Neuron (in vitro differentiated cells): ENCODE measurements around the gene PCDHB5.
"Not testable (repeated sequence)": the region's sequence is repeated elsewhere in the genome, so short reads cannot be mapped to it uniquely, and the experiment has no call there.

Experiments
- H2AFZ ChIP-seq: one replicate; pipeline ENCODE4 v1.6.1; 2013; ENCODE audit warnings: low read depth, mild to moderate bottlenecking, inconsistent platforms, low read length, moderate library complexity
- H3K27me3 ChIP-seq: one replicate; pipeline ENCODE4 v1.6.1; 2013; ENCODE audit warnings: low read length; ENCODE audit not compliant: insufficient read depth
- H3K36me3 ChIP-seq: one replicate; pipeline ENCODE4 v1.6.1; 2013; ENCODE audit warnings: low read length; ENCODE audit not compliant: insufficient read depth
- H3K4me1 ChIP-seq: one replicate; pipeline ENCODE4 v1.6.1; 2013; ENCODE audit warnings: low read length; ENCODE audit not compliant: insufficient read depth
- H3K4me3 ChIP-seq: 2 replicates; pipeline ENCODE4 v1.5.1; 2013; ENCODE audit warnings: mild to moderate bottlenecking, low read length, moderate library complexity
- H3K9me3 ChIP-seq: one replicate; pipeline ENCODE4 v1.6.1; 2013; ENCODE audit warnings: low read length

The PCDHB5 gene

GRCh38 chr5:141123396-141124135 is 11.4 kb upstream of the PCDHB5 start:
- peaks cover 21% of the 10 kb centered on the region for H3K9me3 ChIP-seq
- not testable (repeated sequence) for H3K36me3 ChIP-seq, H3K4me1 ChIP-seq, H2AFZ ChIP-seq, H3K4me3 ChIP-seq, H3K27me3 ChIP-seq

- Histone ChIP-seq H2AFZ (no peak overlapping the region), H3K4me3 (no peak overlapping the region), H3K27me3 (no peaks in the 10 kb centered on the region), H3K9me3 (peaks cover 11% of the 10 kb centered on the region), H3K4me1 (no peaks in the 10 kb centered on the region), H3K36me3 (peaks cover 4% of the 10 kb centered on the region)
Observed at GRCh38 chr5:141127305-141127704, 7.7 kb upstream of the PCDHB5 start.

- H3K4me3 ChIP-seq, result peak overlapping the region; percentile 40
Observed at GRCh38 chr5:141135718-141136266, 786 bp downstream of the PCDHB5 start.

GRCh38 chr5:141137346-141137745 is 2.3 kb downstream of the PCDHB5 start:
- not testable (repeated sequence) for H3K4me3 ChIP-seq, H3K27me3 ChIP-seq, H2AFZ ChIP-seq, H3K36me3 ChIP-seq, H3K4me1 ChIP-seq
- H3K9me3 ChIP-seq, result peaks cover 14% of the 10 kb centered on the region

More at GRCh38 chr5:141135718-141136266, 786 bp downstream of the PCDHB5 start:
- Histone ChIP-seq H3K9me3 (peaks cover 14% of the 10 kb centered on the region), H3K27me3 (no peaks in the 10 kb centered on the region), H2AFZ (no peak overlapping the region), H3K36me3 (peaks cover 3% of the 10 kb centered on the region), H3K4me1 (no peaks in the 10 kb centered on the region)

GRCh38 chr5:141149812-141150211 is 14.8 kb downstream of the PCDHB5 start, which contains the start of gene PCDHB6:
Gene PCDHB6, plus strand, starts transcription at chr5:141150057. Its CDS starts 201 bp downstream, at chr5:141150258.
- no peaks in the 10 kb centered on the region for H3K36me3 ChIP-seq
- no peak within 1 kb of the TSS for H3K4me3 ChIP-seq
- H2AFZ ChIP-seq, result no peak within 1 kb of the TSS
- H3K4me1 ChIP-seq, result no peaks in the 10 kb centered on the region
- no peaks in the 10 kb centered on the region for H3K27me3 ChIP-seq
- peaks cover 14% of the 10 kb centered on the region for H3K9me3 ChIP-seq

- no peak overlapping the region for H2AFZ ChIP-seq
- no peaks in the 10 kb centered on the region for H3K4me1 ChIP-seq
- H3K27me3 ChIP-seq, result no peaks in the 10 kb centered on the region
- H3K36me3 ChIP-seq, result no peaks in the 10 kb centered on the region
- H3K4me3 ChIP-seq, result no peak overlapping the region
- H3K9me3 ChIP-seq, result peaks cover 14% of the 10 kb centered on the region
Observed at GRCh38 chr5:141150224-141150992, 15.4 kb downstream of the PCDHB5 start.

GRCh38 chr5:141150993-141151325 is 16.0 kb downstream of the PCDHB5 start:
- Histone ChIP-seq H3K27me3 (no peaks in the 10 kb centered on the region), H3K36me3 (no peaks in the 10 kb centered on the region), H3K4me1 (no peaks in the 10 kb centered on the region), H2AFZ (no peak overlapping the region), H3K9me3 (peaks cover 14% of the 10 kb centered on the region), H3K4me3 (no peak overlapping the region)

GRCh38 chr5:141151632-141152031 is 16.6 kb downstream of the PCDHB5 start:
- peaks cover 19% of the 10 kb centered on the region for H3K9me3 ChIP-seq
- H3K4me3 ChIP-seq, H2AFZ ChIP-seq, H3K4me1 ChIP-seq, H3K27me3 ChIP-seq, H3K36me3 ChIP-seq: not testable (repeated sequence)

GRCh38 chr5:141152096-141152495 is 17.1 kb downstream of the PCDHB5 start:
- H3K36me3 ChIP-seq, H3K4me3 ChIP-seq, H3K4me1 ChIP-seq, H2AFZ ChIP-seq, H3K27me3 ChIP-seq: not testable (repeated sequence)
- peaks cover 21% of the 10 kb centered on the region for H3K9me3 ChIP-seq

GRCh38 chr5:141155540-141156374 is 20.8 kb downstream of the PCDHB5 start:
- H3K4me3 ChIP-seq, result no peak overlapping the region
- H3K27me3 ChIP-seq, result no peaks in the 10 kb centered on the region
- peaks cover 14% of the 10 kb centered on the region for H3K9me3 ChIP-seq
- H3K36me3 ChIP-seq, result no peaks in the 10 kb centered on the region
- H3K4me1 ChIP-seq, result no peaks in the 10 kb centered on the region
- no peak overlapping the region for H2AFZ ChIP-seq

- H3K36me3 ChIP-seq, H3K27me3 ChIP-seq, H3K4me1 ChIP-seq, H3K4me3 ChIP-seq, H2AFZ ChIP-seq, H3K9me3 ChIP-seq: not testable (repeated sequence)
Observed at GRCh38 chr5:141157356-141157755, 22.4 kb downstream of the PCDHB5 start.

- not testable (repeated sequence) for H3K36me3 ChIP-seq, H3K9me3 ChIP-seq, H3K4me1 ChIP-seq, H3K27me3 ChIP-seq, H2AFZ ChIP-seq, H3K4me3 ChIP-seq
Observed at GRCh38 chr5:141157901-141158300, 22.9 kb downstream of the PCDHB5 start.
